ENCODE measurements around the gene RBM11. TPM values are rescaled to one million over a fixed set of nuclear protein-coding genes. Genes with fewer than 3 reads are reported as not detected.

The RBM11 gene
- total RNA-seq, 1 donor from 2014 or later: 4.6 TPM

GRCh38 chr21:14243874-14244273, 27.9 kb downstream of the RBM11 start:
- no peaks in the 10 kb centered on the region for H3K36me3 ChIP-seq (ENCODE audit: control insufficient read depth, insufficient read depth, low read length)
- no peaks in the 10 kb centered on the region for H3K27me3 ChIP-seq (ENCODE audit: control insufficient read depth, insufficient read depth, low read length)
- no peak for TF ChIP-seq CTCF (IDR thresholded peaks at IDR 0.05; ENCODE audit: insufficient read depth, low read length, poor library complexity, severe bottlenecking)

GRCh38 chr21:14244911-14245310, 29.0 kb downstream of the RBM11 start:
- no peaks in the 10 kb centered on the region for H3K27me3 ChIP-seq (ENCODE audit: control insufficient read depth, insufficient read depth, low read length)
- DNase-seq (ENCODE audit: low read depth): no peak
- no peaks in the 10 kb centered on the region for H3K36me3 ChIP-seq (ENCODE audit: control insufficient read depth, insufficient read depth, low read length)
- TF ChIP-seq CTCF (IDR thresholded peaks at IDR 0.05; ENCODE audit: insufficient read depth, low read length, poor library complexity, severe bottlenecking): no peak
- H3K4me3 ChIP-seq (ENCODE audit: low read depth, low read length): no peak overlapping the region

More at GRCh38 chr21:14243874-14244273, 27.9 kb downstream of the RBM11 start:
- H3K4me3 ChIP-seq (ENCODE audit: low read depth, low read length): no peak overlapping the region
- DNase-seq (ENCODE audit: low read depth): no peak

- Histone ChIP-seq H3K36me3 (ENCODE audit: control insufficient read depth, insufficient read depth, low read length) (no peaks in the 10 kb centered on the region), H3K27me3 (ENCODE audit: control insufficient read depth, insufficient read depth, low read length) (no peaks in the 10 kb centered on the region), H3K4me3 (ENCODE audit: low read depth, low read length) (no peak overlapping the region)
- no peak for TF ChIP-seq CTCF (IDR thresholded peaks at IDR 0.05; ENCODE audit: insufficient read depth, low read length, poor library complexity, severe bottlenecking)
- DNase-seq (ENCODE audit: low read depth): no peak
These were observed 29.8 kb downstream of the RBM11 start for GRCh38 chr21:14245711-14246110.

GRCh38 chr21:14251336-14251735, 35.4 kb downstream of the RBM11 start:
- Histone ChIP-seq H3K4me3 (ENCODE audit: low read depth, low read length) (no peak overlapping the region), H3K27me3 (ENCODE audit: control insufficient read depth, insufficient read depth, low read length) (no peaks in the 10 kb centered on the region), H3K36me3 (ENCODE audit: control insufficient read depth, insufficient read depth, low read length) (no peaks in the 10 kb centered on the region)
- TF ChIP-seq CTCF (IDR thresholded peaks at IDR 0.05; ENCODE audit: insufficient read depth, low read length, poor library complexity, severe bottlenecking): no peak
- no peak for DNase-seq (ENCODE audit: low read depth)

GRCh38 chr21:14259747-14260146, 43.8 kb downstream of the RBM11 start:
- DNase-seq (ENCODE audit: low read depth): no peak
- no peaks in the 10 kb centered on the region for H3K27me3 ChIP-seq (ENCODE audit: control insufficient read depth, insufficient read depth, low read length)
- H3K36me3 ChIP-seq (ENCODE audit: control insufficient read depth, insufficient read depth, low read length): no peaks in the 10 kb centered on the region
- peak; percentile 32 for TF ChIP-seq CTCF (IDR thresholded peaks at IDR 0.05; ENCODE audit: insufficient read depth, low read length, poor library complexity, severe bottlenecking)
- no peak overlapping the region for H3K4me3 ChIP-seq (ENCODE audit: low read depth, low read length)

- H3K36me3 ChIP-seq (ENCODE audit: control insufficient read depth, insufficient read depth, low read length): no peaks in the 10 kb centered on the region
- no peak overlapping the region for H3K4me3 ChIP-seq (ENCODE audit: low read depth, low read length)
- TF ChIP-seq CTCF (IDR thresholded peaks at IDR 0.05; ENCODE audit: insufficient read depth, low read length, poor library complexity, severe bottlenecking): no peak
- DNase-seq (ENCODE audit: low read depth): no peak
- H3K27me3 ChIP-seq (ENCODE audit: control insufficient read depth, insufficient read depth, low read length): no peaks in the 10 kb centered on the region
These were observed 44.3 kb downstream of the RBM11 start for GRCh38 chr21:14260174-14260764.

Measured in kidney epithelial cell (primary cell).